Posterior vena cava (tissue), 2 donors: ENCODE measurements around the gene OSBPL1A. TPM values are rescaled to one million over a fixed set of nuclear protein-coding genes. Genes with fewer than 3 reads are reported as not detected.

Experiments
- DNase-seq: peaks from one replicate; pipeline ENCODE4 v3.0.0-alpha.2; 2020; ENCODE audit warnings: low spot score
- intact Hi-C, 2 donors: fragments of 100-400 bp; cut with DNase I; formaldehyde crosslinking; loops; one replicate each; pipeline versions ENCODE4 v1.14.1 to v1.14.2; 2022 to 2023
- long read RNA-seq, 2 donors: library from polyadenylated mRNA; unstranded; transcript quantifications; one replicate each; pipeline ENCODE4 v2.0.0, GENCODE V29; 2020 to 2021
- total RNA-seq, 2 donors: library from RNA; stranded (reverse); fragmentation: NEBNext Ultra II Directional; extraction: Animal tissue kit (Norgen Biotek cat#: 25700); gene quantifications; one replicate each; pipeline ENCODE4 v1.2.1, GENCODE V29; 2021
- donor health status: DM: yes; HTN: yes; CAD: no.
- donor health status: DM: yes; HTN: yes; CAD: no.

Gene OSBPL1A
- total RNA-seq, result 10 to 100 TPM; 51.0 to 57.3 TPM
- long read RNA-seq, donor 1, full-length matches to known transcripts, result 14 of 52 reads
- long read RNA-seq, donor 1, partial matches to known transcripts, result 26 of 52 reads
- long read RNA-seq, donor 1, other reads (novel, unspliced or antisense), result 12 of 52 reads
- long read RNA-seq, donor 2, transcript OSBPL1A-204 (14 exons, 3,317 nt), result major isoform, 7 of 65 reads
- long read RNA-seq, donor 2, partial matches to known transcripts, result 38 of 65 reads
- long read RNA-seq, donor 2, other reads (novel, unspliced or antisense), result 20 of 65 reads

DNA sequence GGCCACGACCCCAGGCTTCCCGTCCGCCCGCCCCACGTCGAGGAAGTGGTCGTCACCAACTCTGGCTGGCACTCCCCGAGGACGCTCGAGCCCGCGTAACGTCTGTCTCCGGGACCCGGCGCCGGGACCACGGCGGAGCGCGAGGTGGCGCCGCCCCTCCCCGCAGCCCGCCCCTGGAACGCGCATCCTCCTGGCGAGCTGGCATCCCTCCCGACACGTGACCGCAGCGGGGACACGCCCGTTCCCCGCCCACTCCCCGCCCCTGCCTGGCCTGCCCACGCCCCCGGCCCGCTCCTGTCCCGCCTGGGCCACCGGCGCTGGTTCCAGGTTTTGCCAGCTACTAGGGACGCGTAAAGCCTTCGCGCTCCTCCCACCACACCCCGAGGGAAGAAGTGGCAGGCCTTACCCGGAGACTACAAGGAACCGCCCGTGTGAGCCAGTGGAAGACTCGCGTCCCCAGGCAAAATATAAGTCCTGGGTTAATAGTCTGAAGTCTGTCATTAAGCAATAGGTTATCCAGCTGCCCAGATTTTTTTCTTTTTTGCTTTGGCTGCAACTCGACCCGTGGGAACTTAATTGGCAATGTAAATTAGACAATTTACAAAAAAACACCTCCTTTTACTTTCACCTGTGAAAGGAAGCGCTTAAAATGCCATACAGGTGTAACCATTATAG lies at the start of gene OSBPL1A:
Gene OSBPL1A (minus strand): TSS at position 131 of the 675 bp plus-strand sequence. CDS start 20,291 bp downstream, outside the sequence.
- intact Hi-C loops, result no loop called here

DNA sequence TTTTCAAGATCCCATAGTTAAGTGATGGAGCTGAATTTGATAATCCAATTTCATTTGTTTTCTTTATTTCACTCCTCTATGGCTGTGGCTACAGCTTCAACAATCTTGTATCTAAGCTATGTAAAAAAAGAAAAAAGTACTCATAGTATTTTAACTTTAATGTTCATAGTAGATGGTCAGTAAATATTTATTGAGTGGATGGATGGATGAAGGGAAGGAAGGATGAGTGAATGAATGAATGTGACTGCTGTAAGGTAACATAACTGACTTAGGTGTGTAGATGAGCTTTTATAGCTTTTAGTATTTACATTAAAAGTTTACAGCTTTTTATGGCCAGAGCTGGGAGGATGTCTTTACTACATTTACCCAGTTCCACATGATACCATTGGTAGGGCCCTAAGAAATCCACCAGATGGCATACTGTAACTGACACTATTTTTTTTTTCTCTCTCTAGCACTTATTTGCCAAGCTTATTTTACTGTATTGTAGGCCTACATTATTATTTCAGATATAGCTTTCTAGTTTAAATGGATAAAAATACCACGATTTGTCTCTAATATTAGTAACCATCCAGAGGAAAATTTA lies 49.4 kb upstream of the OSBPL1A start:
- intact Hi-C loops, result no loop called here
- DNase-seq, result no peak

More for the DNA sequence above, at the start of gene OSBPL1A:
- peak; percentile 98 for DNase-seq

- DNase-seq, result no peak
- intact Hi-C loops, result no loop called here
Observed at GRCh38 chr18:24446453-24446852, 48.8 kb upstream of the OSBPL1A start.

DNA sequence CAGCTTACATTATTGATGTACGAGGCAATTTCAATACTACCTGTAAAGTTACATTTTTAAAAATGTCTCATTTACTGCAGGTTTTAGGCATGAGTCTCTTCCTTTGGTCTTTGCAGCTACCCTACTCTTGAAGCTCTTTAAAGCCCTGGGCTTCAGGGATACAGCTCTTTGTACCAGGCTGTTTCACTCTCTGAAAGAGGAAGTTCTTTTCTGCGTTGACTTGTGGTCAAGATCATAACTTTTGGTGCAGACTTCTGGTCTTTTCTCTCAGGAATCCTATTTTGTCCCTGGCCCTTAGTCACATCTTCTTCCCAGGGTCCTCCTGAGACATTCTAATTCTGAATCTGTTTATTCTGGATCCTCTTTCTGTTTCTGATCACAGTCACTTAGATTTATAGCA lies 46.2 kb upstream of the OSBPL1A start:
- intact Hi-C loops, result no loop called here
- DNase-seq, result no peak

- intact Hi-C loops, result no loop called here
- DNase-seq, result no peak
Observed at GRCh38 chr18:24436939-24437338, 39.3 kb upstream of the OSBPL1A start.

DNA sequence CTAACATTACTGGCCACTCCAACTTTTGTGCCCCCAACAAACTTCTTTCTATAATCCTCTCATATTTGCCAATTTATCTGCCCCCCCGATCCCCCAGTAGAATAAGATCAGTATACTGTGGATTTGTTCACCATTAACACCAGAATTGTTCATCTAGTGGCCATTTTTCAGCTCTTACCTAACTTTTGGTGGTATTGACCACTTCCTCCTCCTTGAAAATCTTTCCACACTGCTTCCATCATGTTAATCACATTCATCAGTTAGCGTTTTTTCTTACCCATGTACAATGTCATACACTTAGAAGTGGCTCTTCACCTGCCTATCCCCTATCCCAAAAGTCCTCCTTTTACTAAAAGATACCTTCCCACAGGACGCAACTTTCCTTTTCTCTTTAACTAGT lies 35.0 kb upstream of the OSBPL1A start:
- intact Hi-C loops, result no loop called here
- DNase-seq, result no peak

GRCh38 chr18:24429188-24429587 lies 31.6 kb upstream of the OSBPL1A start:
- intact Hi-C loops, result no loop called here
- DNase-seq, result no peak

DNA sequence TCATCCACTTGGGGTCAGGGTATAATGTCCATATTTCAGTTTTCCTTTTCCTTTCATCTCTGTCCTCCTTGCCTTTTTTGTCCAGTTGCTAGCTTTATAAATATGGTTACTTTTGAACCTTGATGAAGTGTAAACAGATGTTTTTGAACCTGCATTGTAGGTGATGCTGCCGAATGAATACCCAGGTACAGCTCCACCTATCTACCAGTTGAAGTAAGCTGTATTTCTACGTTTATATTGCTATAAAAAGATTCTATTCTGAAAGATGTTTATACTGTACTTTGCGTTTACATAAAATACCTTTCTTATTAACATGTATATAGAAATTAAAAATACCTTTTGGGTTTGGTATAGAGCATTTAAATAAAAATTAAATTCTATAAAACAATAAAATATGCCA lies 31.1 kb upstream of the OSBPL1A start:
- DNase-seq, result no peak
- intact Hi-C loops, result no loop called here

GRCh38 chr18:24427484-24427883 lies 29.9 kb upstream of the OSBPL1A start:
- intact Hi-C loops, result no loop called here
- no peak for DNase-seq

GRCh38 chr18:24426398-24427294 lies 29.0 kb upstream of the OSBPL1A start, which contains the start of gene IMPACT:
TSS of gene IMPACT (plus strand) at chr18:24426670. CDS start at chr18:24426757, 87 bp downstream.
- DNase-seq, result peak; percentile 95
- intact Hi-C loops, result no loop called here

GRCh38 chr18:24426073-24426397 lies 28.4 kb upstream of the OSBPL1A start:
- intact Hi-C loops, result no loop called here

GRCh38 chr18:24421831-24422230 lies 24.2 kb upstream of the OSBPL1A start:
- DNase-seq, result no peak
- intact Hi-C loops, result no loop called here

More at GRCh38 chr18:24426073-24426397, 28.4 kb upstream of the OSBPL1A start:
- no peak for DNase-seq

- intact Hi-C loops, result no loop called here
- DNase-seq, result no peak
Observed at GRCh38 chr18:24420551-24420950, 22.9 kb upstream of the OSBPL1A start.

DNA sequence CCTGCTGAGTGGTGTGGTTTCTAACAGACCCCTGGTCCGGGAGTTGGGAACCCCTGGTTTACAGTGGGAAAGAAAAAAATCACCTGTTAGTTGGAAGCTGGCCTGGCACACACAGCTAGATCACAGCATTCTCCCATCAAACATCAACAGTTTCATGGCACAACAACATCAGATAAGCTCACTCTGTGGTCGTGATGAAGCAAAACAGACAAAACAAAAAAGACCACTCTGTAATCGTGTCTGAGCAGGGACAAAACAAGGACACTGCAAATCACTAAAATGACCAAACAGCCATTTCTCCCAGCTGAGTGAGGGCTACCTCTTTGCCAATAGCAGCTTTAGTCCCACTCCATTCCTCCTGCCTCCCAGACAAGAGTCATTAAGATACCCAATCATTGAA lies 19.9 kb upstream of the OSBPL1A start:
- no peak for DNase-seq
- intact Hi-C loops, result loop anchor here in 1 of 2 donors (10.0 kb wide), 1 partner anchor 63 kb away; no protein-coding TSS in a partner anchor

- intact Hi-C loops, result loop anchor here in 1 of 2 donors (10.0 kb wide), 1 partner anchor 60 kb away; no protein-coding TSS in a partner anchor
Observed at GRCh38 chr18:24414349-24415003, 16.9 kb upstream of the OSBPL1A start.

DNA sequence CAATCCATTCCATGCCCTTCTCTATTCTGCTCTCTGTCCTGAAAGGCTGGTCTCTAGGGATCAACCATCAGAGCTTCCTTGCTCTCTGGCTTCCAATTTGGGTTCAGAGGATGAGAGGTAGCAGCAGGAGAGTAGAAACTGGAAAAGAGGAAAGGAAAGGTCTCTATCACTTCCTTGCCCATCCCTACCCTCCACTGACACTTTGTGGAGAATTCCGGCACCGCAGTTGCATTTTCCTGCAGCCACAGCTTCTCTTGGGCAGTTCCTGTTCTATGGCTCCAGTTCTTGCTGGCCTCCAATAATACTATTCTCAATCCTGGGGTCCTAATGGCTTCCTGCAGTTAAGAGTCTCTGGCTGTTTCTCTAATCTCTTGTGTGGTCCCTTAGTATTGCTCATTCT lies 15.5 kb upstream of the OSBPL1A start:
- intact Hi-C loops, result loop anchor here in 1 of 2 donors (10.0 kb wide), 1 partner anchor 58 kb away; no protein-coding TSS in a partner anchor
- DNase-seq, result no peak

More at GRCh38 chr18:24414349-24415003, 16.9 kb upstream of the OSBPL1A start:
- no peak for DNase-seq

DNA sequence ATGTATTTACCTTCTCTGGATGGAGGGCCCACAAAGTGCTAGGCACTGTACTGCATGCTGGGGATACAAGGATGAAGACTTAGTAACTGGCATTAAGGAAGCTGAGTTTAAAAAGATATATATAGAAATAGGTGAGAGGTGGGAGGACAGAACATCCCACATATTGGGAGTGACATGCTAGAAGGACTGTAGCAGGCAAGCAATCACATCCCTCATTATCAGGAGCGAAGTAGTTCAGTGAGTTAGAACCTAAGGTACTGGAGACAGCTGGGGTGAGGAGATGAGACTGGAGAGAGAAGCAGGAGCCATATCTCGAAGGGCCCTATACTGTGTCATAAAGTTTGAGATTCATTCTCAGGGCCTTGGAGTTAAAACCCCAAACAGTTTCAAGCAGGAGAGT lies 10.9 kb upstream of the OSBPL1A start:
- no peak for DNase-seq
- intact Hi-C loops, result no loop called here

GRCh38 chr18:24404591-24404990 lies 7.0 kb upstream of the OSBPL1A start:
- no peak for DNase-seq
- intact Hi-C loops, result no loop called here

- intact Hi-C loops, result no loop called here
Observed at GRCh38 chr18:24403076-24403475, 5.5 kb upstream of the OSBPL1A start.

More at GRCh38 chr18:24403076-24403475, 5.5 kb upstream of the OSBPL1A start:
- no peak for DNase-seq
